ENCODE results near the gene ZNF790.

DNA sequence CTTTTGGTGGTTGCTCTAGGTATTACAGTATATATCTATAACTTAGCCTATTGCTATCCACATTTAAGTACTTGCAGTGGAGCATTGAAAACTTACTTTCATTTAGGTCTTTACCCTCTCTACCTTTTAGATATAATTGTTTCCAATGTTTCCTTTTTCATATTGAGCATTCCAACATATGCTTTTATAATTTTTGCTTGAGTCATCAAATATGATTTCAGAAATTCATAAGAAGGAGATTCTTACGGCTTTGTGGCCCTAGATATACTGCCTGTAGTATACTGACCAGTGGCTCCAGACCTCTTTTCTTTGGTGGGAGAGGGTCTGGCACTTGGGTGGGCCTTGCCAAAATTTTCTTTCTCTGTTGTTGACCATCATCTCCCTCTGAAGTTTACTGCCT, 32.8 kb downstream of the ZNF790 start:
- TF ChIP-seq, protein P1, sequence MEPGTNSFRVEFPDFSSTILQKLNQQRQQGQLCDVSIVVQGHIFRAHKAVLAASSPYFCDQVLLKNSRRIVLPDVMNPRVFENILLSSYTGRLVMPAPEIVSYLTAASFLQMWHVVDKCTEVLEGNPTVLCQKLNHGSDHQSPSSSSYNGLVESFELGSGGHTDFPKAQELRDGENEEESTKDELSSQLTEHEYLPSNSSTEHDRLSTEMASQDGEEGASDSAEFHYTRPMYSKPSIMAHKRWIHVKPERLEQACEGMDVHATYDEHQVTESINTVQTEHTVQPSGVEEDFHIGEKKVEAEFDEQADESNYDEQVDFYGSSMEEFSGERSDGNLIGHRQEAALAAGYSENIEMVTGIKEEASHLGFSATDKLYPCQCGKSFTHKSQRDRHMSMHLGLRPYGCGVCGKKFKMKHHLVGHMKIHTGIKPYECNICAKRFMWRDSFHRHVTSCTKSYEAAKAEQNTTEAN (CRISPR knock-in tag; IDR thresholded peaks at IDR 0.05): no peak
- TF ChIP-seq MXD4 (CRISPR knock-in tag; IDR thresholded peaks at IDR 0.05; ENCODE audit: borderline replicate concordance): no peak
- TF ChIP-seq, protein P2, sequence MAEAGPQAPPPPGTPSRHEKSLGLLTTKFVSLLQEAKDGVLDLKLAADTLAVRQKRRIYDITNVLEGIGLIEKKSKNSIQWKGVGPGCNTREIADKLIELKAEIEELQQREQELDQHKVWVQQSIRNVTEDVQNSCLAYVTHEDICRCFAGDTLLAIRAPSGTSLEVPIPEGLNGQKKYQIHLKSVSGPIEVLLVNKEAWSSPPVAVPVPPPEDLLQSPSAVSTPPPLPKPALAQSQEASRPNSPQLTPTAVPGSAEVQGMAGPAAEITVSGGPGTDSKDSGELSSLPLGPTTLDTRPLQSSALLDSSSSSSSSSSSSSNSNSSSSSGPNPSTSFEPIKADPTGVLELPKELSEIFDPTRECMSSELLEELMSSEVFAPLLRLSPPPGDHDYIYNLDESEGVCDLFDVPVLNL (CRISPR knock-in tag; IDR thresholded peaks at IDR 0.05; ENCODE audit: borderline replicate concordance, low read depth): no peak
- TF ChIP-seq, protein P3, sequence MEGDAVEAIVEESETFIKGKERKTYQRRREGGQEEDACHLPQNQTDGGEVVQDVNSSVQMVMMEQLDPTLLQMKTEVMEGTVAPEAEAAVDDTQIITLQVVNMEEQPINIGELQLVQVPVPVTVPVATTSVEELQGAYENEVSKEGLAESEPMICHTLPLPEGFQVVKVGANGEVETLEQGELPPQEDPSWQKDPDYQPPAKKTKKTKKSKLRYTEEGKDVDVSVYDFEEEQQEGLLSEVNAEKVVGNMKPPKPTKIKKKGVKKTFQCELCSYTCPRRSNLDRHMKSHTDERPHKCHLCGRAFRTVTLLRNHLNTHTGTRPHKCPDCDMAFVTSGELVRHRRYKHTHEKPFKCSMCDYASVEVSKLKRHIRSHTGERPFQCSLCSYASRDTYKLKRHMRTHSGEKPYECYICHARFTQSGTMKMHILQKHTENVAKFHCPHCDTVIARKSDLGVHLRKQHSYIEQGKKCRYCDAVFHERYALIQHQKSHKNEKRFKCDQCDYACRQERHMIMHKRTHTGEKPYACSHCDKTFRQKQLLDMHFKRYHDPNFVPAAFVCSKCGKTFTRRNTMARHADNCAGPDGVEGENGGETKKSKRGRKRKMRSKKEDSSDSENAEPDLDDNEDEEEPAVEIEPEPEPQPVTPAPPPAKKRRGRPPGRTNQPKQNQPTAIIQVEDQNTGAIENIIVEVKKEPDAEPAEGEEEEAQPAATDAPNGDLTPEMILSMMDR (IDR thresholded peaks at IDR 0.05): no peak
- TF ChIP-seq, protein P4, sequence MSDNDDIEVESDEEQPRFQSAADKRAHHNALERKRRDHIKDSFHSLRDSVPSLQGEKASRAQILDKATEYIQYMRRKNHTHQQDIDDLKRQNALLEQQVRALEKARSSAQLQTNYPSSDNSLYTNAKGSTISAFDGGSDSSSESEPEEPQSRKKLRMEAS (CRISPR knock-in tag; IDR thresholded peaks at IDR 0.05): no peak
- TF ChIP-seq, protein P5, sequence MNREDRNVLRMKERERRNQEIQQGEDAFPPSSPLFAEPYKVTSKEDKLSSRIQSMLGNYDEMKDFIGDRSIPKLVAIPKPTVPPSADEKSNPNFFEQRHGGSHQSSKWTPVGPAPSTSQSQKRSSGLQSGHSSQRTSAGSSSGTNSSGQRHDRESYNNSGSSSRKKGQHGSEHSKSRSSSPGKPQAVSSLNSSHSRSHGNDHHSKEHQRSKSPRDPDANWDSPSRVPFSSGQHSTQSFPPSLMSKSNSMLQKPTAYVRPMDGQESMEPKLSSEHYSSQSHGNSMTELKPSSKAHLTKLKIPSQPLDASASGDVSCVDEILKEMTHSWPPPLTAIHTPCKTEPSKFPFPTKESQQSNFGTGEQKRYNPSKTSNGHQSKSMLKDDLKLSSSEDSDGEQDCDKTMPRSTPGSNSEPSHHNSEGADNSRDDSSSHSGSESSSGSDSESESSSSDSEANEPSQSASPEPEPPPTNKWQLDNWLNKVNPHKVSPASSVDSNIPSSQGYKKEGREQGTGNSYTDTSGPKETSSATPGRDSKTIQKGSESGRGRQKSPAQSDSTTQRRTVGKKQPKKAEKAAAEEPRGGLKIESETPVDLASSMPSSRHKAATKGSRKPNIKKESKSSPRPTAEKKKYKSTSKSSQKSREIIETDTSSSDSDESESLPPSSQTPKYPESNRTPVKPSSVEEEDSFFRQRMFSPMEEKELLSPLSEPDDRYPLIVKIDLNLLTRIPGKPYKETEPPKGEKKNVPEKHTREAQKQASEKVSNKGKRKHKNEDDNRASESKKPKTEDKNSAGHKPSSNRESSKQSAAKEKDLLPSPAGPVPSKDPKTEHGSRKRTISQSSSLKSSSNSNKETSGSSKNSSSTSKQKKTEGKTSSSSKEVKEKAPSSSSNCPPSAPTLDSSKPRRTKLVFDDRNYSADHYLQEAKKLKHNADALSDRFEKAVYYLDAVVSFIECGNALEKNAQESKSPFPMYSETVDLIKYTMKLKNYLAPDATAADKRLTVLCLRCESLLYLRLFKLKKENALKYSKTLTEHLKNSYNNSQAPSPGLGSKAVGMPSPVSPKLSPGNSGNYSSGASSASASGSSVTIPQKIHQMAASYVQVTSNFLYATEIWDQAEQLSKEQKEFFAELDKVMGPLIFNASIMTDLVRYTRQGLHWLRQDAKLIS (CRISPR knock-in tag; IDR thresholded peaks at IDR 0.05; ENCODE audit: borderline replicate concordance): no peak
- TF ChIP-seq, protein P6, sequence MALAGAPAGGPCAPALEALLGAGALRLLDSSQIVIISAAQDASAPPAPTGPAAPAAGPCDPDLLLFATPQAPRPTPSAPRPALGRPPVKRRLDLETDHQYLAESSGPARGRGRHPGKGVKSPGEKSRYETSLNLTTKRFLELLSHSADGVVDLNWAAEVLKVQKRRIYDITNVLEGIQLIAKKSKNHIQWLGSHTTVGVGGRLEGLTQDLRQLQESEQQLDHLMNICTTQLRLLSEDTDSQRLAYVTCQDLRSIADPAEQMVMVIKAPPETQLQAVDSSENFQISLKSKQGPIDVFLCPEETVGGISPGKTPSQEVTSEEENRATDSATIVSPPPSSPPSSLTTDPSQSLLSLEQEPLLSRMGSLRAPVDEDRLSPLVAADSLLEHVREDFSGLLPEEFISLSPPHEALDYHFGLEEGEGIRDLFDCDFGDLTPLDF (CRISPR knock-in tag; IDR thresholded peaks at IDR 0.05): no peak
- TF ChIP-seq TCF7 (CRISPR knock-in tag; IDR thresholded peaks at IDR 0.05; ENCODE audit: low read depth): no peak
- TF ChIP-seq CBFB (CRISPR knock-in tag; IDR thresholded peaks at IDR 0.05; ENCODE audit: low read depth): no peak
- no peak for TF ChIP-seq ZNF121 (CRISPR knock-in tag; IDR thresholded peaks at IDR 0.05)
- no peak for TF ChIP-seq ELF4 (CRISPR knock-in tag; IDR thresholded peaks at IDR 0.05; ENCODE audit: low read depth)

Data from WTC11 (cell line).